Colonic mucosa (tissue), 4 donors: ENCODE data around the gene TMEM150C. TPM values are rescaled to one million over a fixed set of nuclear protein-coding genes. Genes with fewer than 3 reads are reported as not detected.

Experiments
- DNase-seq: peaks from one replicate; pipeline ENCODE4 v3.0.0-alpha.2; 2020
- H3K27ac ChIP-seq: fragments of 200-600 bp; one replicate; pipeline ENCODE4 v1.8.0; 2021
- H3K27me3 ChIP-seq: fragments of 200-600 bp; one replicate; pipeline ENCODE4 v1.8.0; 2021
- H3K36me3 ChIP-seq: fragments of 200-600 bp; one replicate; pipeline ENCODE4 v1.8.0; 2021
- H3K4me1 ChIP-seq: fragments of 200-600 bp; one replicate; pipeline ENCODE4 v1.8.0; 2021; ENCODE audit warnings: mild to moderate bottlenecking
- H3K4me3 ChIP-seq: fragments of 200-600 bp; one replicate; pipeline ENCODE4 v1.8.0; 2021
- H3K9ac ChIP-seq, 2 donors: one replicate each; pipeline ENCODE4 v1.7.0; 2013; ENCODE audit warnings: control low read depth in 2 of 2, low read depth in 2 of 2, low read length in 2 of 2
- H3K9me3 ChIP-seq: fragments of 200-600 bp; one replicate; pipeline ENCODE4 v1.8.0; 2021
- CTCF ChIP-seq: fragments of 200-600 bp; IDR thresholded peaks from one replicate; pipeline ENCODE4 v1.8.0; 2022; ENCODE audit warnings: antibody characterized with exemption, mild to moderate bottlenecking
- intact Hi-C: fragments of 100-400 bp; cut with DNase I; formaldehyde crosslinking; loops from one replicate; pipeline ENCODE4 v1.14.1; 2022
- total RNA-seq, 2 donors: library from RNA; stranded (reverse); fragmentation: NEBNext Ultra II Directional in 1 of 2; extraction: Animal tissue kit (Norgen Biotek cat#: 25700) in 1 of 2; gene quantifications; one replicate each; pipeline ENCODE4 v1.2.1, GENCODE V29; 2021
- donor health status: healthy.
- donor health status: DM: no; HTN: no; CAD: no.
- donor health status: DM: no; HTN: no; CAD: no.

TMEM150C gene
- total RNA-seq, 2 donors from 2014 or later = 1.2 to 2.5 TPM

- Histone ChIP-seq H3K4me3 (no peak overlapping the region), H3K4me1 (no peaks in the 10 kb centered on the region), H3K27me3 (no peaks in the 10 kb centered on the region), H3K9ac (no peak overlapping the region), H3K9me3 (no peaks in the 10 kb centered on the region), H3K27ac (no peak overlapping the region), H3K36me3 (no peaks in the 10 kb centered on the region)
- intact Hi-C loops = loop anchor here (2.0 to 10.0 kb wide), 2 partner anchors 276 to 802 kb away; no protein-coding TSS in a partner anchor
- DNase-seq = no peak
- no peak for TF ChIP-seq CTCF
Observed at GRCh38 chr4:82463221-82463620, 98.6 kb downstream of the TMEM150C start.

- intact Hi-C loops = loop anchor here (2.0 to 10.0 kb wide), 2 partner anchors 276 to 802 kb away; no protein-coding TSS in a partner anchor
- H3K9ac ChIP-seq = no peak overlapping the region
- no peaks in the 10 kb centered on the region for H3K4me1 ChIP-seq
- TF ChIP-seq CTCF = peak; percentile 89
- no peaks in the 10 kb centered on the region for H3K9me3 ChIP-seq
- no peak overlapping the region for H3K4me3 ChIP-seq
- H3K36me3 ChIP-seq = no peaks in the 10 kb centered on the region
- DNase-seq = peak; percentile 89
- no peak overlapping the region for H3K27ac ChIP-seq
- no peaks in the 10 kb centered on the region for H3K27me3 ChIP-seq
Observed at GRCh38 chr4:82462415-82462831, 99.4 kb downstream of the TMEM150C start.

GRCh38 chr4:82461710-82462109 lies 100.1 kb downstream of the TMEM150C start:
- no peak overlapping the region for H3K27ac ChIP-seq
- no peak for DNase-seq
- H3K9ac ChIP-seq = no peak overlapping the region
- no peak for TF ChIP-seq CTCF
- H3K4me1 ChIP-seq = no peaks in the 10 kb centered on the region
- H3K27me3 ChIP-seq = no peaks in the 10 kb centered on the region
- H3K36me3 ChIP-seq = no peaks in the 10 kb centered on the region
- no peaks in the 10 kb centered on the region for H3K9me3 ChIP-seq
- H3K4me3 ChIP-seq = no peak overlapping the region
- intact Hi-C loops = loop anchor here (2.0 to 10.0 kb wide), 2 partner anchors 277 to 803 kb away; no protein-coding TSS in a partner anchor

- no peak overlapping the region for H3K27ac ChIP-seq
- no peak overlapping the region for H3K4me3 ChIP-seq
- no peaks in the 10 kb centered on the region for H3K36me3 ChIP-seq
- DNase-seq = no peak
- no peaks in the 10 kb centered on the region for H3K4me1 ChIP-seq
- H3K9ac ChIP-seq = no peak overlapping the region
- no peak for TF ChIP-seq CTCF
- no peaks in the 10 kb centered on the region for H3K9me3 ChIP-seq
- no peaks in the 10 kb centered on the region for H3K27me3 ChIP-seq
- intact Hi-C loops = no loop called here
Observed at GRCh38 chr4:82458729-82459128, 103.1 kb downstream of the TMEM150C start.

GRCh38 chr4:82457266-82457665 lies 104.5 kb downstream of the TMEM150C start:
- no peaks in the 10 kb centered on the region for H3K4me1 ChIP-seq
- no peak for DNase-seq
- H3K9ac ChIP-seq = no peak overlapping the region
- no peak for TF ChIP-seq CTCF
- intact Hi-C loops = no loop called here
- no peaks in the 10 kb centered on the region for H3K36me3 ChIP-seq
- H3K9me3 ChIP-seq = no peaks in the 10 kb centered on the region
- H3K27ac ChIP-seq = no peak overlapping the region
- H3K27me3 ChIP-seq = no peaks in the 10 kb centered on the region
- no peak overlapping the region for H3K4me3 ChIP-seq
